ENCODE results near the gene ARHGAP6. TPM values are rescaled to one million over a fixed set of nuclear protein-coding genes. Genes with fewer than 3 reads are reported as not detected.

The ARHGAP6 gene
- total RNA-seq, 1 donor from 2014 or later: 4.9 TPM

DNA sequence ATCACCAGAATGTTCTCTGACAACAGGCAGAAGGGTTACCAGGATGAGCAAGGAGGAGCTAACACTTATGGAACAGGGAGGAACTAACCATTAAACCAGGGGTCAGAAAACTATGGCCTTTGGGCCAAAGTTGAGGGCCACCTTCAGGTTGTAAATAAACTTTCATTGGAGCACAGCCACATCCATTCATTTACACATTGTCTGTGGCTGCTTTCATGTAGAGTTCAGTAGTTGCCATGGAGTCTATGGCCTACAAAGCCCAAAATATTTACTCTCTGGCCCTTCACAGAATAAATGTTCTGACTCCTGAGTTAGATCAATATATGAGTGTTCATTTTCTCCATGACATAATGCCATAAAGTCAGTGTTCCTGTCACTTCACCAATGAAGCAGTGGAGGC lies 567.8 kb downstream of the ARHGAP6 start:
- no peak for DNase-seq (ENCODE audit: low read depth)
- no peak overlapping the region for H3K4me3 ChIP-seq (ENCODE audit: low read depth, low read length)
- TF ChIP-seq, protein P1, sequence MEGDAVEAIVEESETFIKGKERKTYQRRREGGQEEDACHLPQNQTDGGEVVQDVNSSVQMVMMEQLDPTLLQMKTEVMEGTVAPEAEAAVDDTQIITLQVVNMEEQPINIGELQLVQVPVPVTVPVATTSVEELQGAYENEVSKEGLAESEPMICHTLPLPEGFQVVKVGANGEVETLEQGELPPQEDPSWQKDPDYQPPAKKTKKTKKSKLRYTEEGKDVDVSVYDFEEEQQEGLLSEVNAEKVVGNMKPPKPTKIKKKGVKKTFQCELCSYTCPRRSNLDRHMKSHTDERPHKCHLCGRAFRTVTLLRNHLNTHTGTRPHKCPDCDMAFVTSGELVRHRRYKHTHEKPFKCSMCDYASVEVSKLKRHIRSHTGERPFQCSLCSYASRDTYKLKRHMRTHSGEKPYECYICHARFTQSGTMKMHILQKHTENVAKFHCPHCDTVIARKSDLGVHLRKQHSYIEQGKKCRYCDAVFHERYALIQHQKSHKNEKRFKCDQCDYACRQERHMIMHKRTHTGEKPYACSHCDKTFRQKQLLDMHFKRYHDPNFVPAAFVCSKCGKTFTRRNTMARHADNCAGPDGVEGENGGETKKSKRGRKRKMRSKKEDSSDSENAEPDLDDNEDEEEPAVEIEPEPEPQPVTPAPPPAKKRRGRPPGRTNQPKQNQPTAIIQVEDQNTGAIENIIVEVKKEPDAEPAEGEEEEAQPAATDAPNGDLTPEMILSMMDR (conservative IDR thresholded peaks at IDR 0.05; ENCODE audit: low read depth, low read length): no peak

- no peak overlapping the region for H3K4me3 ChIP-seq (ENCODE audit: low read depth, low read length)
- DNase-seq (ENCODE audit: low read depth): no peak
- TF ChIP-seq, protein P1 (conservative IDR thresholded peaks at IDR 0.05; ENCODE audit: low read depth, low read length): no peak
Observed at GRCh38 chrX:11089802-11090201, 575.9 kb downstream of the ARHGAP6 start.

Other genes starting within 250 kb of the ARHGAP6 start
- gene MSL3, start 92.3 kb upstream of the ARHGAP6 start, total RNA-seq: 30.6 and 35.3 TPM in 2 replicates

Data from epithelial cell of proximal tubule (primary cell).